ENCODE results near the gene ANK2. TPM values are rescaled to one million over a fixed set of nuclear protein-coding genes. Genes with fewer than 3 reads are reported as not detected.

The ANK2 gene
- 55.6 and 58.3 TPM in 2 replicates for total RNA-seq
- long read RNA-seq, partial matches to known transcripts: 49 of 67 reads
- long read RNA-seq, other reads (novel, unspliced or antisense): 18 of 67 reads

- DNase-seq (ENCODE audit: low read depth, low spot score): peak; percentile 51
- TF ChIP-seq CTCF (conservative IDR thresholded peaks at IDR 0.05): no peak
- Mint-ChIP-seq H3K9me3 (peaks cover 2% of the 10 kb centered on the region), H3K36me3 (ENCODE audit: low read depth) (peaks cover 3% of the 10 kb centered on the region), H3K27ac (ENCODE audit: unreplicated experiment) (no peak within 1 kb of the TSS), H3K4me1 (no peaks in the 10 kb centered on the region), H3K27me3 (ENCODE audit: low read depth) (no peaks in the 10 kb centered on the region), H3K4me3 (peak within 1 kb of the TSS; percentile 6)
These were observed at the start of gene ANK2 for GRCh38 chr4:113049421-113050370. Gene ANK2, plus strand, starts transcription at chr4:113049653. Its CDS starts 76 bp downstream, at chr4:113049729.

GRCh38 chr4:113003841-113004240 is 45.6 kb upstream of the ANK2 start:
- Mint-ChIP-seq H3K27ac (ENCODE audit: unreplicated experiment) (no peak overlapping the region), H3K27me3 (ENCODE audit: low read depth) (no peaks in the 10 kb centered on the region), H3K36me3 (ENCODE audit: low read depth) (no peaks in the 10 kb centered on the region), H3K4me3 (no peak overlapping the region), H3K4me1 (peaks cover 4% of the 10 kb centered on the region), H3K9me3 (peaks cover 3% of the 10 kb centered on the region)
- no peak for TF ChIP-seq CTCF (conservative IDR thresholded peaks at IDR 0.05)
- DNase-seq (ENCODE audit: low read depth, low spot score): no peak

GRCh38 chr4:113004655-113005054 is 44.8 kb upstream of the ANK2 start:
- Mint-ChIP-seq H3K36me3 (ENCODE audit: low read depth) (no peaks in the 10 kb centered on the region), H3K9me3 (peaks cover 3% of the 10 kb centered on the region), H3K27ac (ENCODE audit: unreplicated experiment) (no peak overlapping the region), H3K4me3 (no peak overlapping the region), H3K4me1 (peaks cover 6% of the 10 kb centered on the region), H3K27me3 (ENCODE audit: low read depth) (no peaks in the 10 kb centered on the region)
- DNase-seq (ENCODE audit: low read depth, low spot score): no peak
- TF ChIP-seq CTCF (conservative IDR thresholded peaks at IDR 0.05): no peak

GRCh38 chr4:113006632-113007031 is 42.8 kb upstream of the ANK2 start:
- Mint-ChIP-seq H3K4me1 (peaks cover 6% of the 10 kb centered on the region), H3K27ac (ENCODE audit: unreplicated experiment) (no peak overlapping the region), H3K9me3 (peaks cover under 1% of the 10 kb centered on the region), H3K27me3 (ENCODE audit: low read depth) (no peaks in the 10 kb centered on the region), H3K4me3 (no peak overlapping the region), H3K36me3 (ENCODE audit: low read depth) (no peaks in the 10 kb centered on the region)
- no peak for TF ChIP-seq CTCF (conservative IDR thresholded peaks at IDR 0.05)
- DNase-seq (ENCODE audit: low read depth, low spot score): no peak

GRCh38 chr4:113007151-113007550 is 42.3 kb upstream of the ANK2 start:
- H3K4me1 Mint-ChIP-seq: peaks cover 8% of the 10 kb centered on the region
- H3K27me3 Mint-ChIP-seq (ENCODE audit: low read depth): no peaks in the 10 kb centered on the region
- DNase-seq (ENCODE audit: low read depth, low spot score): no peak
- no peak overlapping the region for H3K4me3 Mint-ChIP-seq
- no peak for TF ChIP-seq CTCF (conservative IDR thresholded peaks at IDR 0.05)
- H3K36me3 Mint-ChIP-seq (ENCODE audit: low read depth): no peaks in the 10 kb centered on the region
- no peaks in the 10 kb centered on the region for H3K9me3 Mint-ChIP-seq
- H3K27ac Mint-ChIP-seq (ENCODE audit: unreplicated experiment): no peak overlapping the region
